G401.6 (cell line): ENCODE results near the gene TOB2.
A peak's percentile ranks its signal among the peaks of the same experiment; 100 is the strongest.

Experiments used
- FAIRE-seq: peaks from 2 replicates; lab custom pipeline; 2012; peaks lifted over from hg19 to GRCh38; lab: Jason Lieb, UNC

The TOB2 gene, protein sequence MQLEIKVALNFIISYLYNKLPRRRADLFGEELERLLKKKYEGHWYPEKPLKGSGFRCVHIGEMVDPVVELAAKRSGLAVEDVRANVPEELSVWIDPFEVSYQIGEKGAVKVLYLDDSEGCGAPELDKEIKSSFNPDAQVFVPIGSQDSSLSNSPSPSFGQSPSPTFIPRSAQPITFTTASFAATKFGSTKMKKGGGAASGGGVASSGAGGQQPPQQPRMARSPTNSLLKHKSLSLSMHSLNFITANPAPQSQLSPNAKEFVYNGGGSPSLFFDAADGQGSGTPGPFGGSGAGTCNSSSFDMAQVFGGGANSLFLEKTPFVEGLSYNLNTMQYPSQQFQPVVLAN

GRCh38 chr22:41446639-41447434 is at the start of gene TOB2:
TOB2 (minus strand) TSS chr22:41446801; CDS start chr22:41437345, 9,456 bp downstream.
- FAIRE-seq: peak; percentile 57

DNA sequence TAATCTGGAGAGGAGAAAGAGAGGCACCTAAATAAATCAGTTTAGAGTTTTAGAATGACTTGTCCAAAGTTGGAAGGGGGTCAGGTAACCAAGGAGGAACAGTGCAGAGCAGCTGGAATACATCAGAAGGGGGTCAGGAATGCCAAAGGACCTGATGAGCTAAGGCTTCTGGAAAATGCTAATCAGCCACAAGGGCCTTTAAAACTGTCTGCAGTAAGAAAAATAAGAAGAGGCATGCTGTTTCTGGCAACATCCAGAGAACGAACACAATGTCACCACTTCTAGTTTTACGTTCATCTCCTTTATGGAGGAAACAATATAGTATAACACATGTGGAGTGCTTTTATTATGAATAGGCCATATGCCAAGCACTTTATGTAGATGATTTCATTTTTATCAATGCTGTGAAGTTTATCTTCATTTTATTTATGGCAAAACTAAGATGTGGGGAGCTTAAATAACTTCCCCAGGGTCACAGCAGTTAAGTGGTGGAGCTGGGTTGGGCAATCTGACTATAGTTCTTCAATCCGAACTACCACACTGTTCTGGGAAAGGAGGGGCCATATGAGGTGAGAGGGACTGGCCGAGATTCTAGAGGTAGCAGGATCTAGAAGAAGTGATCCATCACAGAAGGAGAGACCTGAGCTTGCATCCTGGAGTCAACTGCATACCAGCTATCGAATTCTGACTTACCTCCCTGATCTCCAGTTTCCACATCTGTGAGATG is 44.9 kb upstream of the TOB2 start:
- no peak for FAIRE-seq

- no peak for FAIRE-seq
These were observed 42.2 kb upstream of the TOB2 start for GRCh38 chr22:41488596-41489385.

GRCh38 chr22:41488076-41488475 is 41.5 kb upstream of the TOB2 start:
- FAIRE-seq: no peak

DNA sequence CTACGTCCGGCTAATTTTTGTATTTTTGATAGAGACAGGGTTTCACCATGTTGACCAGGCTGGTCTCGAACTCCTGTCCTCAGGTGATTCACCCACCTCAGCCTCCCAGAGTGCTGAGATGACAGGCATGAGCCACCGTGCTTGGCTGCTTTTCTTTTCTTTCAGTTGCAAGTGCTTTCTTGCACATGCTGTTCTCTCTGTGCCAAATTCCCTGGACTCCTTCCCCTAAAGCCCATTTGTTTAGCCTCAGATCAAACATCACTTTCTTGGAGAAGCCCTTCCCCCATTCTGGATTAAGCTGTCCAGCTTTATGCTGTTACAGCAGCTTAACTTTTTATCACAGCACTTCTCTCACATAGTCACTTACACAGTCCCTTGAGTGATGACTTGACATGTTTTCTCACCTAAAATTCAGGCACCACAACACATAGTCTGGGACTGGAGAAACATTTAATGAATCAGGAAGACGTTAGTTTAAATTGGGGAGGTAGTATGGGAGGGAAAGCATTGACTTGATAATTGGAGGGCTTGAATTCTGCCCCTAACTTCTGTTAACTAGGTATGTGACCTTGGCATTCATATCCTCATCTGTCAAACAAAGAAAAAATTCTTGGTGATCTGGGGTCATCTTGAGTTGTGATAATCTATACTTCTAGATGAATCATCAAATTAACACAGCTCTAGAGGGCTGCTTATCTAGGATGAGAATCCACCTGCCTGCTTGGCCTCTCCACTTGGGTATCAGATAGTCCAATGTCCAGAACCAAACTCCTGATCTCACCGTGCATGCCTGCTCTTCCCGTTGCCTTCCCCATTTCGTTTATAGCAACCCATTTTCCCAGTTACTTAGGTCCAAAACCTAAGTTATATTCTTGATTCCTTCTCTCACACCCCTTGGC is 40.7 kb upstream of the TOB2 start:
- FAIRE-seq: no peak

DNA sequence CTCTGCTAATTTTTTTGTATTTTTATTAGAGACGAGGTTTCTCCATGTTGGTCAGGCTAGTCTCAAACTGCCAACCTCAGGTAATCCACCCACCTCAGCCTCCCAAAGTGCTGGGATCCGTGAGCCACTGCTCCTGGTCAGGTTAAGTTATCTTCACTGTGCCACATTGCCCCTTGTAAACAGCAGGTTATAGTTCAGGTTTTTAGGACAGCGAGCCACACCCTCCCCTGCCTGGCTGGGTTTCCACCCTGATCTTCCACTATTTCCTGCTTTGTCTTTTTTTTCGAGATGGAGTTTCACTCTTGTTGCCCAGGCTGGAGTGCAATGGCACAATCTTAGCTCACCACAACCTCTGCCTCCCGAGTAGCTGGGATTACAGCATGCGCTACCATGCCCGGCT is 38.4 kb upstream of the TOB2 start:
- FAIRE-seq: no peak

DNA sequence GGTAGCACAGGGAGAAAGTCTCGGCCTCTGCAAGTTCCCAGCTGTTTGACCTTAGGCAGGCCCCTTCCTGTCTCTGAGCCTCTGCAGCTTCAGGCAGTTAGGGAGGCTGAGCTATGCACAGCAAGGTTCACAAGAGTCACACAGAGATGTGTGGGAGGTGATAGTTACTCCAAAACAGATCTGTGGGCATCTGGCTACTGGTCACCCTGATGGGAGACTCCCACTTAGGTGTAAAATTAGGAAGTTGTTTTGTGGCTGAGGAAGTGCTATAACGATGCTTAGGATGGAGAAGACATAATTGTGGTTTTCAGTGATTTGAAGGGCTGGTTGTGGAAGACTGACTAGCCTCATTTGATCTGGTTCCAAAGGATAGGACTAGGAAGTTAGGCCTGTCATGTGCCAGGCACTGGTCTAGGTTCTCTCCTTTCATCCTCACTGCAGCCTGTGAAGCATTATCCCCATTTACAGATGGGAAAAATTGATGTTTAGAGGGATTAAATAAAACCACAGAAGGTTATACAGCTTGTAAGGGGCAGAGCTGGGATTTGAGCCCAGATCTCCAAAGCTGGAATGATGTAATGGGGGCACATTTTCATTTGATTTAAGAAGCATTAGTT is 35.8 kb upstream of the TOB2 start:
- no peak for FAIRE-seq

- FAIRE-seq: no peak
These were observed 35.3 kb upstream of the TOB2 start for GRCh38 chr22:41481925-41482318.

DNA sequence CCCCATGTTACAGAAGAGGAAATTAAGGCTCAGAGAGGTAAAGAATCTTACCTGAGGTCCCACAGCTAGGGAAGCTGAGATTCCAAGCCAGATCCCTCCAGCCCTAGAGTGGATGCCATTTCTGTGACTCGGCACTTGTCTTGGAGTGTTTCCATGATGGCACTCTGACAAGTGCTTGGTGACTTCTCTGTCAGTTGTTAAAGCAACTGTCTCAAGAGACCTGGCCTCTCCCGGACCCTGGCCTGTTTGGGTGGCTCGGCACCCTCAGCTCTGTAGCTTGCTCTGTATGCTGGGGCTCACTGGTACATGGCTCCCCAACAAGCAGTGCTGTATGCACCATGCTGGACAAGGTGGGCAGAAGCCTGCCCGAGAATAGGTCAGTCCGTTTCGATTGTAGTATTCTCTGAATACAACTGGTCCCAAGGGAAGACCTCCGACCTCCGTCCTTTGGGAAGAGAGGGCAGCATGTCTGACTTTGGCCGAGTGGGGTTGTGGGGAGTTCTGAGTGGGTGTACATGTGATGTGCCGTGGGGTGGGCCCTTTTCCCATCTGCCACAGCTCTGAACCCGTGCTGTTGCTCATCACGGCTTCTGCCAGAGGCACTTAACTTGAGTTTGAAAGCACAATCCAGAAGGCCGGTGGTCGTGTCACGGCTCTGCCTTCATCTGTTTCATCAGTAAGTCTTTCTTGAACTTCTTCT is 34.7 kb upstream of the TOB2 start:
- FAIRE-seq: no peak

- no peak for FAIRE-seq
These were observed 33.8 kb upstream of the TOB2 start for GRCh38 chr22:41480397-41480735.

DNA sequence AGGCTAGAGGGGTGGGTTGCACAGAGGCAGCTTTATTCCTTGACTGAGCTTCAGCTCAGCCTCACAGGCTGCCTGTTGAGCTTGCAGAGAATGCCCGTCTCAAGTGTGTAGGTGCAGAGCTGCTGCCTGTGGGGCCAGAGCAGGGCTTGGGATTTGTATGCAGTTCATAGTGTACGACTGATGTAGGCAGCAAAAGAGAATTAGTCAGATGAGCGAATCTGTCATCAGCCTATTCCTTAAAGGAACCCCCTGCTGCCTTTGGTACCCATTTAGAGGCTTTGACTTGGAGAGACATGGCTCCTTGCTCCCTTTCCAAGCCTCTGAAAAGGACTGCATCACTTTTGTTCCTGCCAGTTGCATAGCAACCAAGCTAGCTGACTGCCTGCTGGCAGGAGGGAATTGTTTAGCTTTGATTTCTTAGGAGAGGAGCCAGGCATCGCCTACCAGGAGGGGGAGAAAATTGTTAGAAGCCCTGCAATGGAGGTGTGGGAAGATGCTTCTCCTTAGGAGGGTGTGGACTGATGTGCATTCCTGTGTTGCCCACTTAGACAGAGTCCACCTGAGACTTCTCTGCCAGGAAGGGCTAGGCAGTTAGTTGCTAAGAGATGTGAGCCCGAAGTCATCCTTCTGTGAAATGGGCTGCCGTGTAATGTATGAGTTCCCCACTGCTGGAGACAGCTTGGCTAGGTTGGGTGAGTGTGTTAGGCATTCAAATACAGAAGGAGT is 33.2 kb upstream of the TOB2 start:
- no peak for FAIRE-seq

DNA sequence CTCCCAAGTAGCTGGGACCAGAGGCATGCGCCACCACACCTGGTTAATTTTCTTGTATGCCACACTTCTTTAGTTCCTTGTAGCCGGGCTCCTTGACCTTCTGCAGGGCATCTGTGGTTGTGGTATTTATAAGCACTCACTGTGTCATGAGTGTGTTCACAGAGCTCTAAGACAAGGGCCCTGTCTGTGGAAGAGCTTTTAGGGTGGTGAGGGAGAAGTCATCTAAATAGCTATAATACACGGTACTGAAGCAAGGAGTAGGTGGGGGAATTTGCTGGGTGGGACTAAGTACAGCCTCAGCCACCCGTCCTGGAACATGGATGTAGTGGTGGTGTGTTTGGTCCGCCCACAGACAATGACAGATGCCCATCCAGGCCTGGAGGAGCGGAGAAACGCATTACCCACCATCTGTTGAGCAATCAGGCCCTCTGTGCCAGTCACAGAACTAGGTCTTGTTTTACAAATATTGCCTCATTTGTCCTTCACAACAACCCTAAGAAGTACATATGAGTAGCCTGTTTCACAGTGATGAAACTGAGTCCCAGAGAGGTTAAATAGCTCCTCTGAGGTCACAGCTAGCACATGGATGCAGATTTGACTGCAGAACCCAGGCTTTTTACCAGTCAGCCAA is 32.4 kb upstream of the TOB2 start:
- no peak for FAIRE-seq

DNA sequence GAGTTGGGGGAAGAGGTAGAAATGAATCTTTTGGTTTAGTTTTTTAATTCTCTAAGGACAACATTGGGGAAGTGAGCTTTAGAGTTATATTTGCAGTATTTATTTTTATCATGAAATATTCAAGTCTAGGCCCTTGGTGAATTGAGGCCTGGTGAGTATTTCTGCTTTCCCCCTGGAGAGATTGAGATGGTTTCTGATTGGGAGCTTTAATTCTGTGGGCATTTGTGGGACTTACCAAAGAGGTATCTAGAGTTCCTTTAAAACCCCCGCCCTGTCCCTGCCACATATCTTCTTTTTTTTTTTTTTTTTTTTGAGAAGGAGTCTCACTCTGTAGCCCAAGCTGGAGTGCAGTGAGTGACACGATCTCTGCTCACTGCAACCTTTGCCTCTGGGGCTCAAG is 31.9 kb upstream of the TOB2 start:
- FAIRE-seq: no peak

GRCh38 chr22:41474872-41475451 is 28.4 kb upstream of the TOB2 start:
- no peak for FAIRE-seq

- no peak for FAIRE-seq
These were observed 25.0 kb upstream of the TOB2 start for GRCh38 chr22:41471568-41471967.

- no peak for FAIRE-seq
These were observed 24.3 kb upstream of the TOB2 start for GRCh38 chr22:41470886-41471285.

DNA sequence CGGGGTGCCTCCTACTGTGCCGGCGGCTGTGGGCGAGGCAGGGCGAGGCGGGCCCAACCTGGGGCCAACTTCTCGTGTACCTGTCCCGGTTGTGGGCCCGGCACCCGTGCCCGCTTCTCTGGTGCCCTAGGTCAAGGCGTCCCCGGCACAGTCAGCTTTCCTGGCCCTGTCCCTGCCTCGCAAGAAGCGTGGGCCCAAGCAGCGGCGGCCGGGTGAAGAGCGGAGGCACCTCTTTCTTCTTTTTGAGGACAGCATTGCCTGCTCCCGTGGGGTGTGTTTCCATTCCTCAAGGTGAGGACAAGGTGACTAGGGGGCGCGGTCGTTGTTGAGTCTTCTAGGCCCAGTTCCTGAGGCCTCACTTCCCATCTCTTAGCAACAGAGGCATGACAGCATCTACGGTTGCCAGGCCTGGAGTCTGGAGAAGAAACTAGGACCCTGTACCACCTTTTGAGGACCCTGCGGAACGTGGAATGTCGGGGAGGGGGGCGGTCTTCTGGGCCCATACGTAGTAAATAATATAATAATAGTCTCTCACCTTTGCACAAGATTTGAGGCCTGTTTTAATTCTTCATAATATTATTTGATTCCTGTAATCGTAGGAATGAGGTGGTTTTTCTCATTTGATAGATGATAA is 22.7 kb upstream of the TOB2 start:
- FAIRE-seq: no peak
